Colon (tissue), 2 donors: ENCODE data around the gene ATG9B.

Experiments used
- FAIRE-seq: peaks from 2 replicates; lab custom pipeline; 2012; peaks lifted over from hg19 to GRCh38; lab: Jason Lieb, UNC
- donor health status: control.
- donor health status: control.

Gene ATG9B

DNA sequence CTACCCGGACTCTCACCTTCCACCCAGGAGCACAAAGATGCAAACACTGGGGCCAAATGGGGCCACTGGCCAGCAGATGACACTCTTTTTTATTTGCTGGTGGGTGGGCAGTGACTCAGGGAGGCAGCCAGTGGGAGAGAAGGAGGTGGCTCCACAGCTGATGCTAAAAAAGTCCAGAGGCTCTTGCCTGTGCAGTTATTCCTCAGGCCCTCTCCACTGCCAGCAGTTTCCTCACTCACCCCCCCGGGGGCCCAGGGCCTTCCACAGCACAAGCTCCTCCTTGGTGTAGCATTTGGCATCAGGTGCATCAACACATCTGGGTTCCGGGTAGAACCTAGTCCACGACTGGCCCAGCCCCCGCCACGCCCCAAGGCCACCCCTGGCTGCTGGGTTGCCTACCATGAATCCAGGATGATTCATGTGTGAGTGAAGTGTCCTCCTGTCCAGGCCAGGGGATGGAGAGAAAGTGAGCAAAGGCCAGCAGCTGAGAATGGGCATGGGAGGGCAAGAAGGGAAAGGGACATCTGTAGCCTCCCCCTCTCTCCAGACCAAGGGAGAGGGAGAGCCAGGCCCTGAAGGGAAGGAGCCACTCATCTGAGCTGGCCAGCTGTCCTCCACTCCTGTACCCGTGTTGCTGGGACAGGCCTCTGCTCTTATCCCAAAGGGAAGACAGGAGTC is 44.4 kb downstream of the ATG9B start:
- FAIRE-seq, result no peak

- no peak for FAIRE-seq
These were observed 46.0 kb downstream of the ATG9B start, which contains the start of gene KCNH2 for GRCh38 chr7:150978126-150978789. Gene KCNH2, minus strand, starts transcription at chr7:150978321. Its CDS starts 408 bp downstream, at chr7:150977913.

DNA sequence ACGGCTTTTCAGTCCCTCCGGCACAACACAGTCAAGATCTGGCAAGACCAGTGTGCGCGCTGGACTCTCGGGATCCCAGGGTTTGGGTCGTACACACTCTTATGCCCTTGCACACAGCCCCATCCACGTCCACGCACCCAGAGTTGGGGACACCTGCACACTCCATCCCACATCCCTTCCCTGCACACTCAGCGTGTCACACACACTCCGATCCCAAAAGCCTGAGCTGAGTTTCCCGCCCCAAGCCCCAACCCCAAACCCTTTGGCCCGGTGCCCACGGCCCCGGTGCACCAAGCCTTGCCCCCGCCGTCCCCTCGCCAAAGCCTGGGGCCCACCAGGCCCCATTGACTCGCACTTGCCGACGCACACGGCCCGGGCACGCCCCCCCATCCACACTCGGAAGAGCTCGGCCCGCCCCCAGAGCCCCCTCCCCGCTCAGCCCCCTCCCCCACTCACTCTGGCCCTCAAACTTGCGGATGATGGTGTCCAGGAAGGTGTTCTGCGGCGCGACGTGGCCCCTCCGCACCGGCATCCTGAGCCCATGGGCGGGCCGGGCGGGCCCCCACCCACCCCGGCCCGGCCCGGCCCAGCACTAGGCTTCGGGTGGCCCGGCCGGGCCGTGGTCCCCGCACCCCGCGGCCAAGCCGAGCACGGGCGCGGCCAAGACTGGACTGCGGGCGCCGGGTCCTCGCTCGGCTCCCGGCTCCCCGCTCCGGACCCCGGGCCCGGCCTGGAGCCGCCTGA is 46.7 kb downstream of the ATG9B start:
- FAIRE-seq, result no peak

GRCh38 chr7:150976529-150977381 is 47.5 kb downstream of the ATG9B start:
- FAIRE-seq, result no peak

DNA sequence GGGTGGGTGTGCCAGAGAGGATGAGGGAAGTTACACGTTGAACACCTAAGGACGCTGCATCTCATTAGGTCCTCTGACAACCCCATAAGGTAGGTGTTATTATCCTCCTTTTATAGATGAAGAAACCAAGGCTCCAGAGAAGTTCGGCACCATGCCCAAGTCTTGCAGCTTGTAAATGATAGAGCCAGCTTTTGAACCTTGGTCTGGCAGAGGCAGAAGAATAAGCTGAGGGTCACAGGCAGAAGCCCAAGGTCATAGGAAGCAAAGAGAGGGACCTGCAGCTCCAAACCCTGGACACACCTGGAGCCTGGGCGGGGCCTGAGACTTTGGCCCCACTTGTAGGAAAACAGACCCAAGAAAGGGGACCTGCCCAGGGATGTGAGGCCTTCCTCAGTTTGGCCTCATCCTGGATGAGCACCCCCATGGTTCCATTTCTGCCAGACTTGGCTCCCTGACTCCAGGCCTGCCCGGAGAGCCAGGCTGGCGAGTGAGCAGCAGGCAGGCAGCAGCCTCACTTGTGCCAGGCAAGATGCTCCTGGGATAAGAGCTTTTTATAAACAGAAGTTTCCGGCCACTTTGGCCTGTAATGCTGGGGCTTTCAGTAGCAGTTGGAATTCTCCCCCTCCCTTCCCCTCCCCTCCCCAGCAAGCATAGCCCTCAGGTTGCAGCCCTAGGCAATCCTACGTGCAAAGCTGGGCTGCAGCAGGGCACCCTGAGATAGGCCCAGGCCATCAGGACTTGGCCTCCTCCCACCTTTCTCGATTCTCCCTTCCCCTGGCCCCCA is 48.6 kb downstream of the ATG9B start:
- no peak for FAIRE-seq

DNA sequence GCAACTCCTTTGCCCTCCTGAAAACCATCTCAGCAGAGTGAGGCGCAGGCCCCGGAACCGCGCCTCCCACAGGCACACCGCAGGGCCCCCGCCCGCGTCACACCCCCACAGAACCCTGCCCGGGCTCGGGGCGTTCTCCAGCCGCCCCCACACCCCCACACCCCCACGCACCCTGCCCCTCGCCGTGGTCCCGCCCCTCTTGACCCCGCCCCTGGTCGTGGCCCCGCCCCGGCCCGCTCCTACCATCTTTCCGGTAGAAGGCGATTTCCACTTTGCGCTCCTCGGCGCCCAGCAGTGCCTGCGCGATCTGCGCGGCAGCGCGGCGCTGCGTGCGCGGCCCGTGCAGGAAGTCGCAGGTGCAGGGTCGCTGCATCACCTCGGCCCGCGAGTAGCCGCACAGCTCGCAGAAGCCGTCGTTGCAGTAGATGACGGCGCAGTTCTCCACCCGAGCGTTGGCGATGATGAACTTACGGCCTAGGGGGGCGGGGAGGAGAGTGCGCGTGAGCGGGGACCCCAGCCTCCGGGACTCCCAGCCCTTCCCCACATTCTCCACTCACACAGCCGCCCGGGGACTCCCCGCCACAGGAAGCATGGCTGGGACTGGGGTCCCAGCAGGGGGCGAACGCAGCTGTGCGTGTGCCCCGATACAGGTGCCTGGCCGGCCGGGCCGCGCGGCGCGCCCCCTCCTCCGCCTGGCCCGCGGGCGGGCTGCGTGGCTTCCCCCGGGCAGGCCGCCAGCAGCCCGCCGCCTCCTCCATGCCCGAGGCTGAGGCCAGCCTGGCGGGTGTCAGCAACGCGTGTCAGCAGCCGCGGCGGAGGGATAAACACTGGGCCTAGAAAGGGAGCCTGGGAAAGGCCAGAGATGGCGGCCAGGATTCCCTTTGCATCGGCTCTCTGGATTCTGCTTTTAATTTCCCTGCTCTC is 49.6 kb downstream of the ATG9B start:
- FAIRE-seq, result no peak

- FAIRE-seq, result no peak
These were observed 50.5 kb downstream of the ATG9B start for GRCh38 chr7:150973571-150974451.

DNA sequence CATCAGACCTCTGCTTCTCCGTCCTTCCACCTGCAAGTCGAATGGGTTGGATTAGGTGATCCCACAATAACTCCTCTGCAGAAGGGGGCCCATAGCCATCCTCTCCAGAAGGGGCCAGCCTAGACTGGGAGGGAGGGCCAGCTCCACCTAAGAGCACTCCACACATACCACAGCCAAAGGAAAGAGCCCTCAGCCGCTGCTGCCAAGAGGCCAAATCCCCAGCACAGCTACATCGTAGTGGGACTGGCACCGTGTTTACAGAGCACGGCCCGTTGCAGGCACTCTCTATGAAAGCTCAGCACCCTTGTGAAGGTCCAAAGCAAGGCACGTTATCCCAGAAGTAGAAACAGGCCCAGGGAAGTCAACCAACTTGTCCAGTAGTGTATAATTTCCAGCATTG is 51.6 kb downstream of the ATG9B start:
- FAIRE-seq, result no peak

- no peak for FAIRE-seq
These were observed 52.2 kb downstream of the ATG9B start for GRCh38 chr7:150972023-150972468.

GRCh38 chr7:150971242-150972022 is 52.9 kb downstream of the ATG9B start:
- FAIRE-seq, result no peak

DNA sequence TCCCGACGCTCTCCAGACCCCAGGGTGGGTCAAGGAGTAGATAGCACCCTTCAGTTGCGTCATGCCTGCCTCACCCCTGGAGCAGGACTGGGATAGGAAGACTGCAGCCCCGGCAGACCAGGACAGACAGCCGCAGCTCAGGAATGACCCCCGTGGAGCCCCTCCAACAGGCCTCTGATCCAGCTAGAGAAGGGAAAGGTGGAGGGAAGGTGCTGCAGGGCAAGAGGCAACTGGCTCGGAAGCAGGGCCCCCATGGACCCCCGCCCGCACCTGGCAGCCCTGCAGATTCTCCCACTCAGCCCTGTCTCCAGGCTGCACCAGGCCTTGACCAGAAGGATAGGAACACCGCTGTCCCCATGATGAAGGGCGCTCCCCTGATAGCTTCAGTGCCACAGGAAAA is 53.9 kb downstream of the ATG9B start:
- FAIRE-seq, result no peak

DNA sequence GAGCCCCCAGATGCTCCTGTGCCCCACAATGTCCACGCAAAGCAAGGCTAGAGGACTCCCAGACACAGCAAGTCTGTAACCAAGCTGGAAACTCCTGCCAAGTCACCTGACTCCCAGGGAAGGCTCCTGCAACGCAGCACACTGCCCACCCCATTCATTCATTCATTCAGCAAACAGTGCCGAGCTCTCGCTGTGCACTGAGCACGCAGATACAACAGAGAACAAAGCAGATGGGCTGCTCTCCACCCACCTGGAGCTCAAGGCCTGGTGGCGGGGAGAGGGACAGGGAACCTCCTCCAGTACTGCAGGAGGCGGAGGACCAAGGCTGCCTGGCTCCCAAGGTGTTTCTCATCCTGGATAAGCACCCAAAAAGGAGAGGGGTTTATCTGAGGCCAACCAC is 54.8 kb downstream of the ATG9B start:
- FAIRE-seq, result no peak

DNA sequence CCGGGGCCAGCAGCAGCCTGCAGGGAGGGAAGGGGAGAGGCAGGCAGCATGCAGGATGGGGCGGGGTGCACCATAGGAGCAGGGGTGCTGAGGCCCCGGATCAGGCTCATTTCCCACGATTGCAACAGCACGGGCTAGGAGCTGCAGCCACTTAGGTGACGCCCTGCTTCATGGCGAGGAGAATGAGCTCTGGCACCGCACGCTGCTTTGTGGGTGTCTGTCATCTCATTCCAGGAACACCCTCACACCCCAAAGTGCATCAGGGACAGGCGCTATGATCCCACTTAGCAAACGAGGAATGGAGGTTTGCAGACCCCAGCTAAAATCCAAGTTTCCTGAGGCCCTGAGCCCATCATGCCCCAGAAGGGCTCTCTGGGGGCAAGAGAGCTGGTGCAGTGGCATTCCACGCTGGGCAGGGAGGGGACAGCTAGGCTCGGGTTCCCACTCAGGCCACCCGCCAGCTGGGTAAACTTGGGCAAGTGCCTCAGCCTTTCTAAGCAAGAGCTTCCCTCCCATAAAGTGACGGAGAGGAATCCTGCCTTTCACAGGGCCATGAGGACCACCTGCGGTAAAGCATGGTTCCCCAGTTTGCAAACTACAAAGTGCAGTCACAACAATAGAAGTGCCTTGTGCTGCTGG is 55.4 kb downstream of the ATG9B start:
- FAIRE-seq, result no peak

DNA sequence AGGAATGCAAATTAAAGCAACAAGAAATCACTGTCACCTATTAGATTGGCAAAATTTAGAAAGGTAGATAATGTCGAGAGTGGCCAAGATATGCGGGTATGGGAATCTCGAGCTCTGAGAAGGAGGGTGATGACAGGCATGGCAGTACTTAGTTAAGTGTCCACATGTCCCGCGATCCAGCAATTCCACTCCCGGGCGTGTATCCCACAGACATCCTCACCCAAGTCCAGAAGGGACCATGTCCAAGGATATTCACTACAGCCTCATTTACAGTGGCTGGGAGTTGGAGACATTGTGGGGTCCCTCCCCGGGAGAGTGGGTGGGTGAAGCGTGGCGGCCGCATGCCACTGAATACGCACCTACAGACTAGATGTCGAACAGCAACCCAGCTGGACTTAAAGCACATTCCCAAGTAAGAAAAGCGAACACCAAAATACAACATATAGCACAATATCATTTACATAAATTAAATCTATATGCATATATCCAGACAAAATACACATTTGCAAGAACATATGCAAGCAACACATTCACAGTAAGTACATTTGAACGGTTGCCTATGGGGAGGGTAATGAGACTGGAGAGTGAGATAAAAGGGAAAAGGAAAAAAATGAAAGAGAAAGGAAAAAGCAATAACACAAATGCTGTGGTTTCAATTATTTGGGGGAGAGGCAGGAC is 56.1 kb downstream of the ATG9B start:
- no peak for FAIRE-seq

DNA sequence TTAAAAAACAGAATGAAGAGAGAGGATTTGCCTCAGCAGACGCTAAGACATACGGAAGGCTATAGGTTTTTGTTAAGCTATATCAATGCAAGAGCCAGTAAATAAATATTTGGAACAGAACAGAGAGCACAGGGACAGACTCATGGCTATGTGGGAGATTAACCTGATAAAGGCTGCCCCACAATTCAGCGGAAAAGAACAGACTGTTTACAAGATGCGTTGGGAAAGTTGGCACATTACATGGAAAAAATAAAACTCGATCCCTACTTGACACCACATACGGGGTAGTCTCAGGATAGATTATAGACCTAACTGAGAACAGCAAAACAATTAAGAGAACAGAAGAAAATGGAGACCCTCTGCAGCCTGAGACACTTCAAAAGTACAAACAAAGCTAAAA is 56.9 kb downstream of the ATG9B start:
- FAIRE-seq, result no peak

- no peak for FAIRE-seq
These were observed 58.3 kb downstream of the ATG9B start for GRCh38 chr7:150966002-150966401.

DNA sequence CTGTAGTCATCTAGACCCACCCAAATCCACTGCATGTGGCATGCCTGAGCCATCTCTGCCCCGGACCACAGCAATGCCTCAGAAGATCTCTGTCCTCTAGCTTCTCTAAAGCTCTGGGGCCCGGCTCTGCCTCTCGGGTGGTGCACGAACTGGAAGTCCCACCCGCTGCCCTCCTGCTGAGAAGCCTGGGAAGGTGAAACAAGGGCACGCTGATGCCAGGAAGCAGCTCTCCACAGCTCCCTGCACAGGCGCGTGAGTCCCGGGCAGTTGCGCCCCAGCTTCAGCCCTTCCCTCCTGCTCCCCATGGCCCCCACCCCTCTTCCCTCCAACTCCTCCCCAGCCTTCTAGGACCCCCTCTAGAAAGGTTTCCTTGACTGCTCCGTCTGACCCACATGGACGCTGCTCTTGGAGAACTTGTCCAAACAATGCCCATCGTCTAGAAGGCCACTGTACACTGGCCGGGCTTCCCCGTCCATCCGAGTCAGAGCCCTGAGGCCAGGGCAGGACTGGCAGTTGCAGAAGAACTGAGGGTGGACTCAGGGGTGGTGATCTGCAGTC is 58.9 kb downstream of the ATG9B start:
- FAIRE-seq, result no peak
